ENCODE measurements around the gene TULP4.
A peak's percentile ranks its signal among the peaks of the same experiment; 100 is the strongest.
"Not testable (repeated sequence)": the region's sequence is repeated elsewhere in the genome, so short reads cannot be mapped to it uniquely, and the experiment has no call there.

The TULP4 gene

GRCh38 chr6:158522616-158523015 lies 210.4 kb downstream of the TULP4 start:
- DNase-seq (ENCODE audit: low read depth in 2 of 2): no peak

DNA sequence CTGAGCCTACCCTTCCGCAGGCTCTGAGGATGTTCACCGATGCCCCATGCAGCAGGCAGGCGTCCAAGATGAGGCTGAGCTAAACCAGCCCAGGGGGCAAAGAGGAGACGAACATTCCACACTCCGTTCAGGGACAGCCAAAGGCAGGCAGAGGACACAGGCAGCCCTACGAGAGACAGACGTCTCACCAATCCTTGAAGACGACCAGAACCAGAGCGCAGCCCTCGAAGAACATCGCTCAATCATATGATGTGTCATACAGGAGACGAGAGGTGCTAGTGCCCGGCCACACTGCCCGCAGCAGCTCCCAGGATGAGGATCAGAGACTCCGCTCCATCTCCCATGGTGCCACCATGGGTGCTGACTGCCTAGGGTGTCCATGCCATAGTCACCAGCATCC lies 212.0 kb downstream of the TULP4 start:
- no peak for DNase-seq (ENCODE audit: low read depth in 2 of 2)

- not testable (repeated sequence) for DNase-seq (ENCODE audit: low read depth in 2 of 2)
Observed at GRCh38 chr6:158527858-158528257, 215.6 kb downstream of the TULP4 start.

DNA sequence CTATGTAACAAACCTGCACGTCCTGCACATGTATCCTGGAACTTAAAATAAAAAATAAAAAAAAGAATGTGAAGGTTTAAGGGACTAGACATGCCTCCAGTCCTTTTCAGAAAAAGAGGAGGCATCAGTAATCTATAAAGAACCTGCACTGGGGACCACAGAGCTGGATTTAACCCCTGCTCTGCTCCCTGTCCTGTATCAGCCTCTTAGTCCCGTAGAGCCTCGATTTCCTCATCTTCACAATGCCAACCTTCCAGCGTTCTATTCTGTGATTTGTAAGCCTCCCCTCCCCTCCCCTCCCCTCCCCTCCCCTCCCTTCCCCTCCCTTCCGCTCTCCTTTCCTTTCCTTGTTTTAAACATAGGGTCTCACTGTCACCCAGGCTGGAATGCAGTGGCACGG lies 216.6 kb downstream of the TULP4 start:
- DNase-seq (ENCODE audit: low read depth in 2 of 2): no peak

DNA sequence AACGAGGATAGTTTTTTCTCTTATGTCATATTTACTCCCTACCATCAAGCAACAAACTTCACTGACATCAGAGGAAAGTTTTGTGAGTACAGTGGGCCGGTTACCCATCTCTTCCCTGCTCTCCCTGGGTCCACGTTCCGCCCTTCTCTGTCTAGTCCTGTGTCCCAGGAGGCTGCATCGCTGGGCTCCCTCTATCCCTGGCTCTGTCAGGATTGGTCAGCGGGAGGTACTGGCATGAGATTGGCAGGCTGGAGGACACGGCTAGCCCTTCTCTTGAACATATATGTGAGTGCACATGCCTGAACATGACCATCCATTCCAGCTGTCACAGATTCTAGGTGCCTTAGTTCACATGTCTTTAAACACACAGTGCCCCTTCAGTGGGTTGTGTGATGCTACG lies 217.4 kb downstream of the TULP4 start:
- DNase-seq (ENCODE audit: low read depth in 2 of 2): no peak

- DNase-seq (ENCODE audit: low read depth in 2 of 2): no peak
Observed at GRCh38 chr6:158531566-158531965, 219.3 kb downstream of the TULP4 start.

GRCh38 chr6:158531970-158532369 lies 219.7 kb downstream of the TULP4 start:
- no peak for DNase-seq (ENCODE audit: low read depth in 2 of 2)

- DNase-seq (ENCODE audit: low read depth in 2 of 2): peak; percentile 20 to 26
Observed at GRCh38 chr6:158536084-158536890, 224.0 kb downstream of the TULP4 start.

- DNase-seq (ENCODE audit: low read depth in 2 of 2): no peak
Observed at GRCh38 chr6:158536891-158537798, 224.9 kb downstream of the TULP4 start.

GRCh38 chr6:158538741-158539140 lies 226.5 kb downstream of the TULP4 start:
- no peak for DNase-seq (ENCODE audit: low read depth in 2 of 2)

DNA sequence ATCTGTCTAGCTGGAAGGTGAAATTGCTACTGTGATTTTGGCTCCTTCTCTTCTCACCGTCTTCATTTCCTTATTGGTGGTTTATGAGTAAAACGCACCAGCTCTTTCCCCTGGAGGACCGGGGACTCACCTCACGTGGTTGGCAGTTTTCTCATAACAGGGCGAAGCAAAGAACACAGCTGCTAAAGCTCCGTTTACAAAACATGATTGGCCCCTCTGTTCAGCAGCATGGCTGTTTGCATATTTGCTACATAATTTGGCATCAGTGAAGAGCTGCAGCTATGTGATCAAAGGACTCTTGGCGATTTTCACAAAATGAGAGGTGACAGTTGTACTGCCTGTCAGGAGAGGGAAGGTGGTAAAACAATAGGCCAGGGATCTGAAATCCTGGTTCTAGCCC lies 227.1 kb downstream of the TULP4 start:
- DNase-seq (ENCODE audit: low read depth in 2 of 2): no peak

DNA sequence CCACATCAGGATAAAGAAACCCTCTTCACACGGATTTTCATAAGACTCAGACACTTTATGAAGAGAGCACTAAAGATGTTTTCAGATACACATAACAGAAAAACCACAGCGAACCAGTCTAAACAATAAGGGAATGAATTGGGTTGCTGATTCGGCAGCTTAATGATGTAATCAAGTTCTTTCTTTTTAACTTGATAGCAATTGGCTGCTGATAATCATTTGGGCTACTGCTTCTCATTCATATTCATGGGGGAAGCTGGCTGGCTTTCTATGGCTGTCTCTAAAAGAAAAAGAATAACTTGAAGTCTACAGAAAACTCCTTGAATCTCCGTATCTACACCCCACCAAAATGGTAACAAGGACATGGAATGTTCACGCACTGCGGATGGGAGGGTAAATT lies 227.6 kb downstream of the TULP4 start:
- DNase-seq (ENCODE audit: low read depth in 2 of 2): no peak

GRCh38 chr6:158543606-158544185 lies 231.4 kb downstream of the TULP4 start:
- no peak for DNase-seq (ENCODE audit: low read depth in 2 of 2)

GRCh38 chr6:158544428-158544827 lies 232.2 kb downstream of the TULP4 start:
- no peak for DNase-seq (ENCODE audit: low read depth in 2 of 2)

GRCh38 chr6:158545043-158545966 lies 233.0 kb downstream of the TULP4 start:
- no peak for DNase-seq (ENCODE audit: low read depth in 2 of 2)

DNA sequence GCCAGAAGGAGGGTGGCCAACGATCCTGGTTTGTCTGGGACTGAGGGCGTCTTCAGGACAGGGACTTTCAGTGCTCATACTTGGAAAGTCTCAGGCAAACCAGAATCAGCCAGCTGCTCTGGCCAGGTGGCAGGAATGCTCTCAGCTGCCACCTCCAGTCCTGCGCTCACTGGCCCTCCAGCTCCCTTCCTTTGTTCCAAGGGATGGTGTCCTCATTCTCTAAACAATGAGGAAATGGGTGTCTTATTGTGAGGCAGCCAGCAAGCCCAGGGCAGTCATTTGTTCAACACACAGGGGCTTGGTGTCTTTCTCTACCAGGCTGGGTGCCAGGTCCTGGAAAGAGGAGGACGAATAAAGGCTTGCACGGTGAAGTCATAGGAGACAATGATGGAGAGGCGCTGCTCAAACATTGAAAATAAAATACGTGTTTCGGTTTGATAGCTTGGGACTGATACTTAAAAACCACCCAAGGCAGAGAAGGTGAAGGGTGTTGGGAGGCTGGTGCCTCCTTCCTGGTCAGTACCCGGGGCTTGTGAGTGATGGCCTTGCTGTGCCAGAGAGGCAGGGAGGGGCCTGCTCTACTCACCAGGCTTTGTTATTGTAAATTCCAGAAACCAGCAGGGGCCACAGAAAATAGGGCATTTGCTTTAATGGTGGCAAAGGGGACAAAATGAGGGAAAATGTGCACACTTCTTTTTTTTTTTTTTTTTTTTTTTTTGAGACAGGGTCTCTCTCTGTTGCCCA lies 236.3 kb downstream of the TULP4 start:
- no peak for DNase-seq (ENCODE audit: low read depth in 2 of 2)

GRCh38 chr6:158552055-158552795 lies 240.0 kb downstream of the TULP4 start:
- DNase-seq (ENCODE audit: low read depth in 2 of 2): no peak

DNA sequence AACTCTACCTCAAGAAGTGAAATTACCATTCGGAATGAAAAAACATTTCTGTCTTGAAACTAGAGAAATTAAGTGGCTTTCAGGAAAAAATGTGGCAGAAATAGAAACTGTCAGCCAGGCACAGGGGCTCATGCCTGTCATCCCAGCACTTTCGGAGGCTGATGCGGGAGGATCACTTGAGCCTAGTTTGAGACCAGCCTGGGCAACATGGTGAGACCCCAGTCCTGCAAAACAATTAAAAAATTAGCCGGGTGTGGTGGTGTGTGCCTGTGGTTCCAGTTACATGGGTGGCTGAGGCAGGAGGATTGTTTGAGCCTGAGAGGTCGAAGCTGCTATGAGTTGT lies 240.5 kb downstream of the TULP4 start:
- DNase-seq (ENCODE audit: low read depth in 2 of 2): no peak

DNA sequence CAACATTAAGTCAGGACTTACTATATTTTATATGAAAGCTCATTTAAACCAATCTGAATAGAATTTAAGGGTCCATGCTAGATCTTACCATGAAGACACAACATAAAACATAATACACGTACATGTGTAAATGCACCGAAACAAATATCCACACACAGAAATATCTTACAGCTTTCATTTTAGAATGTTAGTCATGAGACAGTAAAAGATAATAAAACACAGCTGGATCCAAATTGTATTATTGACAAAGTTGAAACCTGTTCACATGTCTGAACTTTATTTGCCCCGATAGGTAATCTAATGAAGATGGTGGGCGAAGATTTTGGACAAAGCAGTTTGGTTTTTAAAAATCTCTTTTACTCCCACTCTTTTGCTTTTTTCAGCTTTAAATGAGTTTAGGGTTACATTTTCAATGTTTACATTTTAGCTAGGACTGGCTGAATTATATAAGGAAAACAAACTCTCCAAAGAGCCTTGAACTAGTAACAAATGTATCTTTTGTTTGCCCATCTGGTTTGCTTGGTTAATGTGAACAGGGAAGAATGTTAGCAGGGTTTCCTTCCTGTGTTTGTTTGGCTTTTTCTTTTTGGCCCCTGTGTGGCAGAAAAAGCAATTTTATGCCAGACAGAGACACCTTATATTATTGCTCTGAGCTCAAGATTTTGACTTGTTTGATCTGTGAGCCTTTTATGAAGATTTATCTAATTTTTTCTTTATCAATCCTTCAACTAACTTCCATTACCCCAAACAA lies 242.5 kb downstream of the TULP4 start:
- no peak for DNase-seq (ENCODE audit: low read depth in 2 of 2)

Measured in fibroblast of skin of left quadriceps (primary cell).